Right lobe of liver (tissue), 4 donors: ENCODE data around the gene CD302.

Experiments
- POLR2A ChIP-seq: fragments of 450-650 bp; IDR thresholded peaks from one replicate; pipeline ENCODE4 v1.6.1; 2017; ENCODE audit warnings: antibody characterized with exemption, mild to moderate bottlenecking
- TF ChIP-seq, protein P1 (sequence below), 4 donors: fragments of 200-600 bp in 3 of 4; fragments of 450-650 bp in 1 of 4; IDR thresholded peaks; one replicate each; pipeline versions ENCODE4 v1.5.1 to v1.8.0; 2016 to 2022; ENCODE audit warnings: antibody characterized with exemption in 4 of 4, mild to moderate bottlenecking in 2 of 4
- donor health status: DM: no; HTN: no; CAD: no.
- donor health status: DM: no; HTN: no; CAD: no.
- donor health status: DM: no; HTN: yes; CAD: no.

- TF ChIP-seq, protein P1, sequence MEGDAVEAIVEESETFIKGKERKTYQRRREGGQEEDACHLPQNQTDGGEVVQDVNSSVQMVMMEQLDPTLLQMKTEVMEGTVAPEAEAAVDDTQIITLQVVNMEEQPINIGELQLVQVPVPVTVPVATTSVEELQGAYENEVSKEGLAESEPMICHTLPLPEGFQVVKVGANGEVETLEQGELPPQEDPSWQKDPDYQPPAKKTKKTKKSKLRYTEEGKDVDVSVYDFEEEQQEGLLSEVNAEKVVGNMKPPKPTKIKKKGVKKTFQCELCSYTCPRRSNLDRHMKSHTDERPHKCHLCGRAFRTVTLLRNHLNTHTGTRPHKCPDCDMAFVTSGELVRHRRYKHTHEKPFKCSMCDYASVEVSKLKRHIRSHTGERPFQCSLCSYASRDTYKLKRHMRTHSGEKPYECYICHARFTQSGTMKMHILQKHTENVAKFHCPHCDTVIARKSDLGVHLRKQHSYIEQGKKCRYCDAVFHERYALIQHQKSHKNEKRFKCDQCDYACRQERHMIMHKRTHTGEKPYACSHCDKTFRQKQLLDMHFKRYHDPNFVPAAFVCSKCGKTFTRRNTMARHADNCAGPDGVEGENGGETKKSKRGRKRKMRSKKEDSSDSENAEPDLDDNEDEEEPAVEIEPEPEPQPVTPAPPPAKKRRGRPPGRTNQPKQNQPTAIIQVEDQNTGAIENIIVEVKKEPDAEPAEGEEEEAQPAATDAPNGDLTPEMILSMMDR (IDR thresholded peaks at IDR 0.05): no peak
- no peak for TF ChIP-seq POLR2A
Observed at GRCh38 chr2:159808032-159808425, 10.0 kb upstream of the CD302 start.
